SU-DHL-6 (cell line): ENCODE measurements around the gene LYPD3.

Experiments used
- H2AFZ ChIP-seq: fragments of 200-600 bp; sonication (generic); 2 replicates; pipeline ENCODE4 v1.6.1; 2014; ENCODE audit warnings: low read depth, mild to moderate bottlenecking, moderate library complexity, mixed read lengths, antibody characterized with exemption, low read length; ENCODE audit not compliant: severe bottlenecking
- H3F3A ChIP-seq: fragments of 200-600 bp; shearing (Covaris generic); 2 replicates; pipeline ENCODE4 v1.6.0; 2016; ENCODE audit warnings: antibody characterized with exemption, mild to moderate bottlenecking; ENCODE audit not compliant: insufficient read depth
- H3K27ac ChIP-seq: fragments of 200-600 bp; sonication (generic); 2 replicates; pipeline ENCODE4 v1.5.1; 2016; ENCODE audit warnings: low read depth, mild to moderate bottlenecking, low read length, moderate library complexity, mixed read lengths
- H3K27me3 ChIP-seq: fragments of 200-600 bp; sonication (generic), shearing (Covaris generic); 2 replicates; pipeline ENCODE4 v1.6.0; 2014; ENCODE audit warnings: mild to moderate bottlenecking, low read length
- H3K36me3 ChIP-seq: fragments of 200-600 bp; sonication (generic); 2 replicates; pipeline ENCODE4 v1.6.1; 2014; ENCODE audit warnings: mild to moderate bottlenecking, low read length, mixed read lengths
- H3K4me2 ChIP-seq: fragments of 300-600, 200-600 bp; shearing (Covaris generic), sonication (generic); 2 replicates; pipeline ENCODE4 v1.6.0; 2014; ENCODE audit warnings: low read length, low read depth, mild to moderate bottlenecking; ENCODE audit not compliant: poor library complexity, severe bottlenecking
- H3K4me3 ChIP-seq: fragments of 200-600 bp; sonication (generic); 2 replicates; pipeline ENCODE4 v1.5.1; 2014; ENCODE audit warnings: antibody characterized with exemption, low read length, mild to moderate bottlenecking, mixed read lengths; ENCODE audit not compliant: insufficient read depth, poor library complexity, severe bottlenecking
- H3K79me2 ChIP-seq: fragments of 200-600 bp; sonication (generic); 2 replicates; pipeline ENCODE4 v1.6.1; 2014; ENCODE audit warnings: mild to moderate bottlenecking, low read length, moderate library complexity; ENCODE audit not compliant: insufficient read depth
- H3K9ac ChIP-seq: fragments of 200-600 bp; sonication (generic); 2 replicates; pipeline ENCODE4 v1.7.0; 2014; ENCODE audit warnings: mild to moderate bottlenecking, low read length
- H3K9me2 ChIP-seq: fragments of 200-600 bp; sonication (generic); replicated peaks from 2 replicates; pipeline ENCODE4 v1.6.1; 2014; ENCODE audit warnings: low read length; ENCODE audit not compliant: insufficient read depth
- H3K9me3 ChIP-seq: fragments of 200-600 bp; sonication (generic); 2 replicates; pipeline ENCODE4 v1.6.1; 2014; ENCODE audit warnings: low read length, mixed read lengths; ENCODE audit not compliant: insufficient read depth
- H4K20me1 ChIP-seq: fragments of 200-600 bp; sonication (generic); 2 replicates; pipeline ENCODE4 v1.6.1; 2014; ENCODE audit warnings: low read depth, mild to moderate bottlenecking, antibody characterized with exemption, low read length, moderate library complexity, mixed read lengths
- CTCF ChIP-seq: fragments of 200-600 bp; sonication (generic); IDR thresholded peaks from one replicate; pipeline ENCODE4 v1.5.1; 2017; ENCODE audit warnings: antibody characterized with exemption, mild to moderate bottlenecking, low read length, moderate library complexity; ENCODE audit not compliant: insufficient read depth, poor library complexity, severe bottlenecking
- EZH2phosphoT487 ChIP-seq: fragments of 200-600 bp; sonication (generic), shearing (Covaris generic); conservative IDR thresholded peaks from 2 replicates; pipeline ENCODE4 v1.6.1; 2018; ENCODE audit warnings: mild to moderate bottlenecking, antibody characterized with exemption, low read length, moderate library complexity, mixed read lengths

Gene LYPD3

GRCh38 chr19:43420954-43421353, 44.5 kb downstream of the LYPD3 start:
- Histone ChIP-seq H3K9me3 (no peaks in the 10 kb centered on the region), H3K79me2 (no peaks in the 10 kb centered on the region), H3K9ac (no peak overlapping the region), H3K27ac (no peak overlapping the region), H3F3A (no peaks in the 10 kb centered on the region), H4K20me1 (no peaks in the 10 kb centered on the region), H3K9me2 (no peaks in the 10 kb centered on the region), H3K36me3 (no peaks in the 10 kb centered on the region), H3K27me3 (no peaks in the 10 kb centered on the region), H3K4me2 (no peak overlapping the region), H2AFZ (no peak overlapping the region), H3K4me3 (no peak overlapping the region)
- no peak for TF ChIP-seq CTCF

GRCh38 chr19:43416951-43417623, 48.3 kb downstream of the LYPD3 start:
- Histone ChIP-seq H3K9me3 (no peaks in the 10 kb centered on the region), H3K79me2 (no peaks in the 10 kb centered on the region), H3F3A (no peaks in the 10 kb centered on the region), H3K9ac (no peak overlapping the region), H3K27me3 (no peaks in the 10 kb centered on the region), H4K20me1 (no peaks in the 10 kb centered on the region), H3K4me2 (no peak overlapping the region), H3K36me3 (no peaks in the 10 kb centered on the region), H3K4me3 (no peak overlapping the region), H3K27ac (no peak overlapping the region), H3K9me2 (no peaks in the 10 kb centered on the region), H2AFZ (no peak overlapping the region)
- TF ChIP-seq EZH2phosphoT487 = no peak
- TF ChIP-seq CTCF = no peak

GRCh38 chr19:43414554-43414953, 50.9 kb downstream of the LYPD3 start, which contains the start of gene TEX101:
TSS of gene TEX101 (plus strand) at chr19:43414890. CDS start at chr19:43415920, 1,030 bp downstream.
- H3K4me2 ChIP-seq = no peak within 1 kb of the TSS
- H3K4me3 ChIP-seq = no peak within 1 kb of the TSS
- no peaks in the 10 kb centered on the region for H3K9me3 ChIP-seq
- no peaks in the 10 kb centered on the region for H3K9me2 ChIP-seq
- no peak within 1 kb of the TSS for H3K27ac ChIP-seq
- no peaks in the 10 kb centered on the region for H3F3A ChIP-seq
- H3K27me3 ChIP-seq = no peaks in the 10 kb centered on the region
- H4K20me1 ChIP-seq = no peaks in the 10 kb centered on the region
- no peaks in the 10 kb centered on the region for H3K36me3 ChIP-seq
- H3K9ac ChIP-seq = no peak within 1 kb of the TSS
- no peak for TF ChIP-seq CTCF
- no peak for TF ChIP-seq EZH2phosphoT487
- no peaks in the 10 kb centered on the region for H3K79me2 ChIP-seq
- H2AFZ ChIP-seq = no peak within 1 kb of the TSS
